Stimulated activated CD8-positive, alpha-beta memory T cell treated with anti-CD3 and anti-CD28 coated beads, Interleukin-12 subunit alpha, Interleukin-12 subunit beta, amount 100 ng/mL, for 24 hours (primary cell): Measurements from ENCODE around the gene LRRC63.
"Not testable (repeated sequence)": the region's sequence is repeated elsewhere in the genome, so short reads cannot be mapped to it uniquely, and the experiment has no call there.

Experiments used
- DNase-seq: peaks from one replicate; pipeline ENCODE4 v3.0.0-alpha.2; 2020; ENCODE audit errors: extremely low read depth

The LRRC63 gene

GRCh38 chr13:46181840-46182490 is 29.8 kb upstream of the LRRC63 start, which contains the start of gene LCP1:
Gene LCP1 (minus strand): TSS chr13:46182177. CDS start chr13:46159662, 22,515 bp downstream.
- DNase-seq = no peak

- no peak for DNase-seq
These were observed 29.2 kb upstream of the LRRC63 start for GRCh38 chr13:46182491-46182877.

GRCh38 chr13:46183018-46183946 is 28.4 kb upstream of the LRRC63 start:
- no peak for DNase-seq

- no peak for DNase-seq
These were observed 27.4 kb upstream of the LRRC63 start for GRCh38 chr13:46184277-46184699.

- no peak for DNase-seq
These were observed 26.1 kb upstream of the LRRC63 start for GRCh38 chr13:46185634-46186033.

- no peak for DNase-seq
These were observed 19.3 kb upstream of the LRRC63 start for GRCh38 chr13:46192412-46192811.

DNA sequence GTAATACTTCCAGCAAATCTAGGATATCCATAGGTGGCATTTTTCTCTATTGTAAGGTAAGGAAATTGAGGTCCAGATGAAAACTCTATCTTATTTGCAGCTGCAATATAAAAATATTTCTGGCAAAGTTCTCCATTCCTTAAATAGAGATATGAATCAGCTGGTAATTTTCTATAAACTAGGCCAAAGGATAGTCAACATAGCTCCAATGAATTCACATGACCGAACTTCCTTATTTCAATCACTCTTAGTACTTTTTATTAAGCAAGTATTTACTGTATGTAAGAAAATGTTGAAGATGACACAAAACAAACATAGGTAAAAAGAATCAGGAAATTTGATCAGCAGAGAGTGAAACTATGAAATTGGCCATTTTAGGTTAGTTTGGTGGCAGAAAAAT is 16.7 kb upstream of the LRRC63 start:
- DNase-seq = no peak

DNA sequence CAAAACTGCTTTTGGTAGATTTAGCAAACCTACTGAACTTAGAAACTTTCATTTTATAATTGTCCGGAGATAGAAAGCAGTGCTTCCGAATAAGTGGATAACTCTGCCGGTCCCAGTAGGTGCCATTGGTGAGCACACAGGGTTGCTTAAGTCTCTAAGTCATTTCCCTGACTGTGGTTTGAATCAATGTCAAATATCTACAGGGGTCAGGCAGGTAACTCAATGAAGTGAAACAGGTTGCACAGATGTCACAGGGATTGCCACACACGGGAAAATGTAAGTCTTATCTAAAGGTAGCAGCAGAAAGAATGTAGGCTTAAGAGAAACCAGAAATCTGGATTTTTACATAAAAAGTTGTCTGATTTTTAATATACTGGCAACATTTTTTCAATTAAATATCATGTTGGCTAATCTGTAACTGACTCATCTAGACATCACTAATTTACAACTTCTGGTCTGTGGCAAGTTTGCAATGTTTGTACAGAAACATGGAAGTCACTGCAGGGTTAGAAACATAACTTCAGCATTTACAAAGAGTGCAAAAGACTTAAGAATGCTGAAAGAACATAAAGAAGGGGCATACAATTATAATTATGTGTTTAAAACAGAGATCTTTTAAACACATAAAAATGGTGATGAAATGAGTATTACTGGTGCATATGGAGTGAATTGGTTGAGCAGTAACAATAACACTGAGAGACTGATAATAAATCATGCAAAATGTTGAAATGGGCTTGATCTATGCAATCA is 14.3 kb upstream of the LRRC63 start:
- DNase-seq = no peak

GRCh38 chr13:46198696-46199193 is 13.0 kb upstream of the LRRC63 start:
- no peak for DNase-seq

DNA sequence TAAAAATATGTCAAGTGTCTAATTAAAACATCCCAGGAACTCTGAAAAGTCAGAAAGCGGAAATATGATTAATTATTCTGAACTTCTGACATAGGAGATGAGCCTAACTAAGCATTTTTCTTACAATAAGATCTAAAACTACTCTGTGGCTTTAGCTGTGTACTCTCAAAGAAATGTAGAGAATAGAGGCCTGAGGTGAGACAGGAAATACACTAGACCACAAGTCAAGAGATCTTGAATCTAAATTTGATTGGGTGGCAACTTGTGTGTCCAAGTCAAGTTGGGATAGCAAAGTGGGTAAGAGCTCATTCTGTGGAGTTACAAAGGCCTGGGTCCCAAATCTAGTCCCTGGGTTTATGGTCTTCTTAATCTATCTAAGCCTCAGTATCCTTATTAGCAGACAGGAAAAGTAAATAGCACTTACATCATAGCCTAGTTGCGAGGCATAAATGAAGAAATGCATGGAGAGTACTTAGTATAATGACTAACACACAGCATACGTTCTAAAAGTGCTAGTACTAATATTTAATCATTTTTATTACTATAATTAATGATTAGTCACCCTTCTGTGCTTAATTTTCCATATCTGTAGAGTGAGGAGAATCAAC is 9.4 kb upstream of the LRRC63 start:
- no peak for DNase-seq

DNA sequence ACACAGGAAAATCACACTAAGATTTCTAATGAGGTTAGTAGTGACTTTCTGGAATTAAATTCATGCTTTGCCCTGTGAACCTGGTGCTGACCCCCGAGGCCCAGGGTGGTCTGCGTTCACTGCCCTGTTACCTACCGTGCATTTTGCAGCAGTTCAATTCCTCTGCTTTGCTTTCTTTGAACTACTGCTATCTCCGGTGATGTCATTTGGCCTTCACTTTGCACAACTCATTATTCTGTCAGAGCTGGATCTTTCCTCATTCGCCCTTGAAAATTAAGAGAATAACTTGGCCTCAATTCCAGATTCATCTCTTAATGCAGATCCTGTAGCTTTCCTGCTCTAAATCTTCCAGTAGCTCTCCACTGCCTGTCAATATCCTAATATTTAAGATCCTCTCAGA is 8.8 kb upstream of the LRRC63 start:
- DNase-seq = no peak

DNA sequence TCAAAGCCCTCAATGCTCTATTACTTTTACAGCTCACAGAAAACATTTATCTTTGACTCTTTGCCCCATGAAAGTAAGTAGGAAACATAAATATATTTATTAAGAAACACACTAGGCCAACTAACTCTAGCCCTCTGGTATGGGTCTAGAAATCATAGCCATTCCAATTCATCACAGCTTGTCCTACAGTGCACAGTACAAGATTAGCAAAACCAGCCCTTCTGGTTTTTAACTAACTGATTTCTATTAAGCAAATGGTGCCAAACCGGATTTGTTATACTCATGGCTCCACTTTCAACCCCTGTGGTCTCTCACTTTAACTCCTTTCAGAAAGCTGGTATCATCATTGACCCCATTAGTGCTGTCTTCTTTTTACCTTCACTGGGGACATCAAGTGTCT is 5.6 kb upstream of the LRRC63 start:
- no peak for DNase-seq

DNA sequence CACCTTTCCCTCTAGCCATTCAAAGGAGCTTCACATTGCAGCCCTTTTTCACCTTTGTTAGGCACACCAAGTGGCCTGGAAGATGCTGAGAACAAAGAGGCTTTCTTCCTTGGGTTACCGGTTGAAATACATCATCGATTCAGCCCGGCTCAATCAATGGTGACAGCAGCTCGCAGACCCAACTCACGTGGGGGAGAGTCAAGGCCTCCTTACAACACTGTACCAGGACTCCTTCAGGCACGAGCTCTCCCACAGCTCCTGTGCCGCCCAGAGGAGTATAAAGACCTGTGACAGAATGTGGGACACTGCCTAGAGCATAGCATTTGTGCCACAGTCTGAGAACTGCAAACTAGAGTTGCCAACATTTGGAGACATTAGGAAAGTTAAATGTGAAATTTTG is 3.9 kb upstream of the LRRC63 start:
- no peak for DNase-seq

- no peak for DNase-seq
These were observed 1.2 kb upstream of the LRRC63 start for GRCh38 chr13:46210362-46211083.

GRCh38 chr13:46211116-46211482 is 629 bp upstream of the LRRC63 start:
- no peak for DNase-seq

DNA sequence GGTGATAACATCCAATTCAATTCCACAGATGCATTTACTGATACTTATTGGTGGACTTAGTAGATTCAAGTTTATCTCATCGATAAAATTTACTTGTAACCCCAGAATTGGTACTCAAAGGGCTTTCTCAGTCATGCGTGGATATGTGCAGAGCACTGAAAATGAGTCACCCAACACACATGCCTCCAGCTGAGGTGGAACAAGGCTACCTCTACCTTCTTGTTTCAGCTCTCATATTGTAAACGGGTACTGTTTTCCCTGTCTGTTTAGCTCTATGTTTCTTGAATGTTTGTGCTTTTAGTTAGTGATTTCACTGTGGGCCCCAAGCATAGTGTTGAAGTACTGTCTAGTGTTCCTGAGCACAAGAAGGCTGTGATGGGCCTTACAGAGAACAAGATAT is 1.5 kb downstream of the LRRC63 start:
- no peak for DNase-seq

DNA sequence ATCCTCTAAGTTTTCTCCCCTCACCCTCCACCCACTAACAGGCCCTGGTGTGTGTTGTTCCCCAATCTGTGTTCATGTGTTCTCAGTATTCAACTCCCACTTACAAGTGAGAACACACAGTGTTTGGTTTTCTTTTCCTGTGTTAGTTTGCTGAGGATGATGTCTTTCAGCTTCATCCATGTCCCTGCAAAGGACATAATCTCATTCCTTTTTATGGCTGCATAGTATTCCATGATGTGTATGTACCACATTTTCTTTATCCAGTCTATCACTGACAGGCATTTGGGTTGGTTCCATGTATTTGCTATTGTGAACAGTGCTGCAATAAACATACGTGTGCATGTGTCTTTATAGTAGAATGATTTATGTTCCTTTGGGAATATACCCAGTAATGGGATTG is 3.0 kb downstream of the LRRC63 start:
- DNase-seq = not testable (repeated sequence)

GRCh38 chr13:46220234-46220633 is 8.5 kb downstream of the LRRC63 start:
- DNase-seq = not testable (repeated sequence)

DNA sequence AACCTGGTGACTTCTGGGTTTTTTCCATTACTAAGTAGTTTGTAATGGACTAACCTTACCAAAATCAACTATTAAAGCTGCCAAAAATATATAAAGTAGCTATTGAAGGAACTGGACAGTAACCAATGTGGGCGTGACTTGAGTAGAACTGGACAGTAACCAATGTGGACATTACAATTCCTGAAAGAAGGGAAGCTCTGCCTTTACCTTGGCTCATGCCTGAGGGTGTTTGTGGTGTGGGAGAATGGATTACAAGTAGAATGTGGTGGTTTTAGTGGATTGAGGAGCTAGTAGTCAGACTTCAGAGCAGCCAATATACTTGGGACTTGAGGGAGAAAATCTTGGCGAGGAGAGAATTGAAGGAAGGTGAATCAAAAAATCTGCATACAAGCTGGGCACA is 17.5 kb downstream of the LRRC63 start:
- DNase-seq = no peak

DNA sequence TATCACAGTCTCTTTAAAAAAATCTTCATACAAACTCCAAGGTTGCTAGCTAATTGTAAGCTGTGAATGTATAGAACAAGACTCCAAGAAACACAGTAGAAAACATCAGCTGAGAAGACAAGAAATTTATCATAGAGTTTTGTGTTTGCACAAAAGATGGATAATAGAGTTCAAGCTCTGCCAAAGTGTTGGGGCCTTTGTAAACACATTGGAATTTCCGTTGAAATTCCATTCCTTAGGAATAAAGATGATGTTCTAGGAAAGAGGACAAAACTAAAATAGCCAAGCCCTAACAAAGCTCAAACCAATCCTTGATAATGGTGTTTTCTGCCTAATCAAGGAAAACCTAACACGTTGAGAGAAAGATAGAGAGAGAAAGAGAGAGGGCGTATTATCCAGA is 20.6 kb downstream of the LRRC63 start:
- DNase-seq = no peak

DNA sequence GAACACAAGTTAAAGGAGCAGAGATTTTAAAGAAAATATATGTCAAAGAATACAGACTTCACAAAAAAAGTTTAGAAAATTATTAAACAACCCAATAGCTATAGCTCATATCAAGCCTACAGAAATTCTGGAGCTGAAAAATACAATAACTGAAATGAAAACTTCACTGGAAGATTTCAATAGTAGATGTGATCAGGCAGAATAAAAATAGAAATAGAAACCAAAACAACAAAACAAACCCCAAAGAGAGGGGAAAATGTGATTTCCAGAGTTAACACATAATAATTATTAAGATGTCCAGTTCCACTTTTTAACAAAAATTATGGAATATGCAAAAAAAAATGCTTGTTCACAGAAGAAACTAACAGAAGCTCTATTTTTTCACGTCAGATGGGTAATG is 23.6 kb downstream of the LRRC63 start:
- no peak for DNase-seq
